ENCODE data around the gene FAM221B.
A peak's percentile ranks its signal among the peaks of the same experiment; 100 is the strongest.

FAM221B gene

DNA sequence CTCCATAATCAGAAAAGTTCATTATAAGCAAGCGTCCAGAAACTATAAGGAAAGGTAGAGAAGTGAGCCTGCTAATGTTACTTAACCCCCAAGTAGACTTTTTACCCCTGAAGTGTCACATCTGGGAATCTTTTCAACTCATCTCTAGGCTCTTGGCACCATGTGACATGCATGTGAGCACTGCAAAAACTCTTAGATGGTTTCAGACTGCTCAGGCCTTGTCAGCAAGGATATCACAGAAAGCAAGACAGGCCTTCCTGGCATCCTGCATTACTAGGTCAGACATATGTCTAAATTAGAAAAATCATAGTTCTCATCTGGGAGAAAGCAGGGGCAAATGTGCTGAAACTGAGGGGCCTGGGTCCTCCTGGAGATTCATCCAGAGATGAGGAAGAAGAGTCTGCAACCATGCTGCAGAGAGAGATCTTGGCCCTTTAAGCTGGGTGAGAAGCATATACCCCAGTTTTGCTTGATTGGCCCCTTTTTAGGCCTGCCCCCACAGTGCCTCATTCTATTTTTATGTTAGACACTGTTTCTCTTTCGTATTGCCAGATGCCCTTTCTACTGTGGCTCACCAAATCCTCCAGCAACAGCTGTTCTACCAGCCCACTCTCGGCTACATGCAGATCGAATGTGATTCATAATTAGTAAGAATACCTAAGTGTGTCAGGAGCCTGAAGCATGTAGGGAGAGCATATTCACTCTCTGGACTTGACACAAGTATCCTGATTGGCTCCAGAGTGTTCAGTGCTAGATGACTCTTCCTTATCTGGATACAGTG, 19.4 kb upstream of the FAM221B start:
- peak; percentile 98 for ATAC-seq
- peak; percentile 52 for DNase-seq

DNA sequence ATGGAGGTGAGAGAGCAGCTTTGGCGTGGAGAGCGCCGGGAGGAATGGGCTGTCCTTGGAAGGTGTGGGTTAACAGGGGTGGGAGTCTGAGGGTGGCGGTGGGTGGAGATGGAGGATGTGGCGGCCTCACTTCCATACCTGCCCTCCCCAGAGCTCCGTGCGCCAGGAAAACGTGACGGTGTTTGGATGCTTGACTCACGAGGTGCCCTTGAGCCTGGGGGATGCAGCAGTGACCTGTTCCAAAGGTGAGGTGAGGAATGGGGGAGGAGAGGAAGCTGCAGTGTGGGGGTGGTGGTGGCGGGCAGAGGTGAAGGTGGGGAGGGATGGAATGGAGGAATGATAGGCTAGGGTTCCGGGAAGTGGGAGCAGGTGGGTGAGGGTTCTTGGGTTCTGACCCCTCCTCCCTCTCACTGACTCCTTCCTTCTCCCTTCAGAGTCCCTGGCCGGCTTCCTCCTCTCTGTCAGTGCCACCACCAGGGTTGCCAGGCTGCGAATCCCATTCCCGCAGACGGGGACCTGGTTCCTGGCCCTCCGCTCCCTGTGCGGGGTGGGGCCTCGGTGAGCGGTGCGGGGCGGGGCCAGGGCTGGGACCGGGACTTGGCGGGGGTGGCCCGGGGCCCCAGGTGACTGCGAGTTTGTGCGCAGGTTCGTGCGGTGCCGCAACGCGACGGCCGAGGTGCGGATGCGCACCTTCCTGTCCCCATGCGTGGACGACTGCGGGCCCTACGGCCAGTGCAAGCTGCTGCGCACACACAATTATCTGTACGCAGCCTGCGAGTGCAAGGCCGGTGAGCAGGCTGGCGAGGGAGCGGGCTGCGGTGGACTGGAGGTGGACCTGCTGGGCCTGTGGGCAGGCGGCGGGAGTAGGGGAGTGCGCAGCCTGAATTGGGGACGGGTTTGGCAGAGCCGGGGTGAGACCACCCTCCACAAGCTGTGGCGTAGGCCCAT, 17.6 kb upstream of the FAM221B start:
- no peak for ATAC-seq

DNA sequence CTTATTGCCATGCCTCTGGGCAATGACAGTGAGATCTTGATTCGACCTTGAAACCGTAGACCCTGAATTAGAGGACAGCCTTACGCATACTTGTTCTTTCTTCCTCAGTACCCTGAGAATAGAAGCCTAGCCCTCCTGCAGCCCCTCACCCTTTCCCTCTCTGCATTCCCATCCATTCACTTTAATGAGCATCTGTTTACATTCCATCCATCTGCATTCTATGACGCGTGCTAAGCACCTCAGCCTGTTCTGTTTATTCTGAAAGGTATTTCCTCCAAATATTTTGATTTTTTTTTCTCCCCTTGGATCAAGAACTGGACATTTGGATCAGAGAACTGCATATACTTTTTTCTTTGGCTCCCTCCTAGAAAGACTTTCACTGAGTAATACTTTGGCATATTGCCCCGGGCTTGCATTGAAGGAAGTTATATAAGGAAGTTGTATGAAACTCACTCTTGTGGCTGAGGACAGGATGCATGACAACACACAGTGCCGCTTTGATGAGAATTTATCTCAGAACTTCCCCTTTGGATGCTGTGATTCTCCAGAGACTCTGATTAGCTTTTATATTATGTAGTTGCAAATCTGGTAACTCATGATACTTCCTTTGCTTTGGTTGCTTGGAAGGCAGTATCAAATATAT, 16.2 kb upstream of the FAM221B start:
- ATAC-seq (no peak), DNase-seq (no peak)

More for the DNA sequence above, 17.6 kb upstream of the FAM221B start:
- no peak for DNase-seq

DNA sequence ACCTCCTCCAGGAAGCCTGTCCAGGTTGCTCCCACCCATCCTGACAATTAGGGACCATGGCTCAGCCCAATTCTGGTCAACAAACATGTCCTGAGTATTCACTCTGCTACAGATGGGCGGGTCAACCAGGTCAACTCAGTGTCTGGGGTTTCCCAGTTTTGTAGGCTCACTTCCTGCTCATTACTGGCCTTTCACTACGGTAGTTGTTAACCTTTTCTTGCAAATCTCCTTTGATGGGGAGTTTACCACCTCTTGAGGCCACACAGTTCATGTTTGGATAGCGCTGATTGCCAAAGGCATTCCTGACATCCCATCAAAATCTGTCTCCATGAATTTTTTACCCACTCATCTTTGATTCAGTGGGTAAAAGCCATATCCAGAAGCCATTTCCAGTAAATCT, 14.3 kb upstream of the FAM221B start:
- DNase-seq, result no peak
- ATAC-seq, result no peak

DNA sequence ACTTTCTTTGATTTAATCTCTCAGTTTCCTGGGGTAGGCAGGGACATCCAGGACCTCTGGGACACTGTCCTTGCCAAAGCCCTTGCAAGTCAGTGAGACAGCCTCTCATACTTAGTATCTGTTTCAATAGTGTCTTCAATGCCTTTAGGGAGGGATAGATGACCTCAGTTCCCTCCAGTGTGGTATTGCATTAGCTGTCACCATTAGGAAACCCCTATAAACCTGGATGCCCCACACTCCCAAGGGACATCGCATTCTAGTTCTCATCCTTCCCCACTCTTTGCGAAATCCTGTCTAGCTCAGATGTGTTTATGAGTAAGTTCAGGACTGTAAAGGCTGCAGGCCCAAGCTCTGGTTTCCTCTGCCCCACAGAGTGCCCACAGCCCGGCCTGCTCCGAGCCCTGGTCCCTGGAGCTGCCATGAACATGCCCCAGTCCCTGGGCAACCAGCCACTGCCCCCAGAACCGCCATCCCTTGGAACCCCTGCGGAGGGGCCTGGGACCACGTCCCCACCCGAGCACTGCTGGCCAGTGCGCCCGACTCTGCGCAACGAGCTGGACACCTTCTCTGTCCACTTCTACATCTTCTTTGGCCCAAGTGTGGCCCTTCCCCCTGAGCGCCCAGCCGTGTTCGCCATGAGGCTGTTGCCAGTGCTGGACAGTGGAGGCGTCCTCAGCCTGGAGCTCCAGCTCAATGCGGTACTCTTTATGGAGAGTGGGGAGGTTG, 13.7 kb upstream of the FAM221B start:
- DNase-seq (no peak), ATAC-seq (no peak)

DNA sequence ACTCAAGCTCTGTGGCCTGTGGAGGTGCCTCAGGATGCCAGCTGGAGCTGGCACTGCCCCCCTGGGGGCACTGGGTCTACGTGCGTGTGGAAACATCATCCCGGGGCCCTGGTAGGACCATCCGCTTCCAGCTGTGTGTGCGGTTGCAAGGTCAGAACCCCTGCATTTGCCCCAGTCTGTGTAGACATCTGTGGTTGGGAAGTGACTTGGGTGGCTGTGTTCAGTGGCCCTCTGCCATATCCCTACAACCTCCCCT, 13.0 kb upstream of the FAM221B start:
- DNase-seq, result no peak
- no peak for ATAC-seq

DNA sequence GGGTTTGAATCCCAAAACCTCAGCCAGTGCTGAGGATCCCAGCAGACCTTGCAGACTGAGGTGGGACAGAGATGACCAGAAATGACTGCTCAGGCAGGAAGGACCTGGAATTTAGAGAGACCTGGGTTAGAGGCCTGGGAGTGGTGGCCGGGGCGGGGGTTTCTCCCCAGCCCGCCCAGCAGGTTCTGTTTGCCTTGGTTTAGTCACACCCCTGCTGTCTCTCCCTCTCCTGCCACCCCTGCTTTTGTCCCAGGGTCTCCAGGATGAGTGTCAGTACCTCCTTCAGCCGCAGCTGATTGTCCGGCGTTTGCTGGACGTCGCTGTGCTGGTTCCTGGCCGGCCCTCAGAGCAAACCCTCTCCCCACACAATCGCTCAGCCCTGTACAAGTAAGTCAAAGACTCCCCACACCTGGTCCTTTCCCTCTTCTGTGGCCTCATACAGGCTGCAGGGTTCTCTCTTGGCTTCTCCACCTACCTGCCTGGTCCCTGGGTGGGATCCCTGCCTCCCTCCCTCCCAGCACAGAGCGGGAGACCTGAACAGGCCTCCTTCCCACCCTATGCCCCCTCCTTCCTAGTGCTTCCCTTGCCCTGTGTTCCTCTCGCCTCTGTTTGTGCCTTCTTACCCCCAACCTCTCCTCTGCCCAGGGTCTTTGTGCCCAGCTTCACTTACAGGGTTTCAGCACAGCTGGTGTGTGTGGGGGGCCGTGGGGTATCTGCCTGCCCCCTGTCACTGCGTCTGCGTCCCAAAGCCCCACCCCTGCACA, 12.5 kb upstream of the FAM221B start:
- DNase-seq (no peak), ATAC-seq (no peak)

DNA sequence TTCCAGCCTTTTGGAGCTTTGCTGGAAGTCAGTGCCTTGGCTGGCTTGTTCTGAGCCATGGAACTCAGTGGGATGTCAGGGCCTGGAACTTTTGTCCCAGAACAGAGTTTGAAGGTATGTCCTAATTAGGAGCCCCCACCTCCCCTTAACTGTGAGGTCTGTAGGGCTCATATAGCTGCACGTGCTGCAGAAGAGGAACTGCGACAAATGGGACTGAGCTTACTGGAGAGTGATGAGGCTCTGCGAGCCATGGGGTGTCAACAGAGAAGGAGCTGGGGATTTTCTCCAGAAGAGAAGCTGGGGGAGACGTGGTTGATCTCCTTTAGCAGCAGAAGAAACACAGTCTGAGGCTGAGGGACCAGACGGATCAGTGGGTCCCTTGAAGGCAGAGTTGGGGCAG, 11.4 kb upstream of the FAM221B start:
- ATAC-seq (no peak), DNase-seq (no peak)

DNA sequence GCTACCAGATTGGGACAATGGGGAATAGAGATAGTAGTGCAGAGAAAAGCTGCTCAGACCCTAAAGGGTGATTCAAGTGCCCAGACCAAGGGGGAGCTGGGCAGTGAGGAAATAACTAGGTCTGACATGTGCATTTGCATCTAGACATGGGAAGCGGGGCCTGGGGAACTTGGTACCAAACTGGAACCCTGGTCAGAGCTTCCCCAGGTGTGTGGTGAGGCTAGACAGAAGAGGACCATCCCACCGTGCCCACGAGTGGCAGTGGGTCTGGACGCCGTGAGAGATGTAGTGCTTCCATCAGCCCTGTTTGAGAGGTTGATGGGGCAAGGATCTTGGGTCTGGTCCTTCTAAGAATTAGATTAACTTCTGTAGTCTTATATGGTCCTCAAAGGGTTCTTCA, 8.1 kb upstream of the FAM221B start:
- DNase-seq (no peak), ATAC-seq (no peak)

DNA sequence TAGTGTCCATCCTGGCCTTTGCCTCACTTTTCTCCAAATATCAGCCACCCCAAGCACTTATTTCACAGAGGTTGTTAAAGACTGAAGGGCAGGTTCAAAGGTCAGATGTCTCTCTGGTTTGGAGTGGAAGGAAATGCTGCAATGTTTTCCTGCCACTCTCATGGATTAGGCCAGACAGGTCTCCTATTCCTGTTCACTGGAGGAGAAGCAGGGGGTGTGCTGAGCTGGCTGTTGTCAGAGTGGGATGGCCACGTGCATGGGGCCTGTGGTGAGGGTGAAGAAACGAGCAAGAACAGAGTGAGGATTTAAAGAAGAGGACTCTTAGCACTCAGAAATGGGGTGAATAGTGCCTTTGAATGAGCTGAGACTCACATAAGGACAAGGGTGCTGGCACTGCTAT, 7.2 kb upstream of the FAM221B start:
- ATAC-seq (no peak), DNase-seq (no peak)

DNA sequence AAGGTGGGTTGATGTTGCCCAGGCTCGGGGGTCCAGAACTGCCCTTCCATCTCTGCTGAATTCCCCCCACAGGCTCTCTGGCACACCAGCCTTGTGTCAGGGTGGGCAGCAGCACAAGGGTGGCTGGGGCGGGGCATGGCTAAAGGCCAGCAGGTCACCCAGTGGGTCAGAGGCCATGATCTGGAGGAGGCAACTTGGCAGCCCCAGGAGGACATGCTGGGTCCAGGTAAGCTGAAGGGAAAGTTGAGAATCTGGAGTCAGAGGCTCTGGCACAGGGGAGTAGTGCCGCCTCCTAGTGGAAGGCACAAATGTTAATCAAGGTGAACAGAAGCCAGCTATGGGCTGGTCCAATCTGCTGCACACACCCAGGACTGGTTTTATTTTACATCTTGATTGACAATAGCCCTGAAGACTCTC, 6.7 kb upstream of the FAM221B start:
- no peak for DNase-seq
- ATAC-seq, result peak; percentile 33

DNA sequence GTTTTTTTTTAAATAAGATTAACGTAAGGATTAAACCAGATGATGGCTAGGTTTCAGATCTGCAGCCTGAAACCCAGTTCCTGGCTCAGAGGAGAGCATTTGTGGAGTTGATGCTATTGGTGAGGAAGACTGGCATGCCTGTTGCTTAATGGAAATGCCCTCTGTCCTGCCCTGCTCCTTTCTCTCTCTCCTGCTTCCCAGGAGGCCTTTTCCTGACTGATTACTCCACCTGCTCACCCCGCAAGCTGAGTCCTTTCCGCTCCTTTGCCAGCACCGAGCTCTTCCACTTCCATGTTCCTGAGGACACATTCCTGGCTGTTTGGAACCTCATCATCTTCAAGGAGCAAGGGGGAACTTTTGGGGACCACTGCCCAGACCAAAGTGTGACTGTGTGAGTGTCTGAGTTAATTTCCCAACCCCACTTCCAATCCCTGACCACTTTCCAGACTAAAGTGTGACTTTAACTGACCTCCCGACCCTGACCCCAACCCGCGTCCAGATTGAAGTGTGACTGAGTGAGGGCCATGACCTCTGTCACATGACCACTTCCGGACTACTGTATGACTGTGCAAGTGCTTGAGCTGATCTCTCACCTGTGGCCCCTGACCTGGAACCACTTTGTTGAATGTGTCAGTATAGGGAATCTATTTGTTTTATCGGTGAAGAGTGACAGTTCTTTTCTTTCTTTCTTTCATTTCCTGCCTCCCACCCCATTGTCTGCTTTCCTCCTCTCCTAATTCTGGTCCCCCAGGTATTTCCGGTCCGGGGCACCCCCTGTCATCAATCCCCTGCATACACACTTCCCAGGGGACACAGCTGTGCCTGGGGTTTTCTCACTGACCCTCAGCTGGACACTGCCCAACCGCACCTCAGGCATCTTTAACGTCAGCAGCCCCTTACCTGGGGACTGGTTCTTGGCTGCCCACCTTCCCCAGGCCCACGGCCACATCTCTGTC, 6.0 kb upstream of the FAM221B start:
- ATAC-seq (no peak), DNase-seq (no peak)

DNA sequence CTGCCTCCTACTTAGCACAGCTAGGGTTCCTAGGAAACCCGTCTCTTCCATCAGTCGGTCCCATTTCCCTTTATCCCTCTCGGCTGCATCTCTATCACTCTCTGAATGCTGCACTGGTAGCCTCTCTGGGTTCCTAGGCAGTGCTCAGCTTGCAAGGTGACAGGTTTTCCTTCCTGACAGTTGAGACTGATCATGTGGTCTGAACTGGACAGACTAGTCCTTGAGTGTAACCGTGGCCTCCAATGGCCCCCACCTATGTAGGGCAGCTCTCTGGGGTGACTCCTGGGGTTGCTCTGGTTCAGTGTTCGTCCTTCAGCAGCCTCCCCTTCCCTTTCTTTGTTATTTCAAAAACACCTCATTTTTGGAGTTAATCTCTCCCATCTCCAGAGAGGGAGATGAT, 4.3 kb upstream of the FAM221B start:
- no peak for ATAC-seq
- DNase-seq, result no peak

DNA sequence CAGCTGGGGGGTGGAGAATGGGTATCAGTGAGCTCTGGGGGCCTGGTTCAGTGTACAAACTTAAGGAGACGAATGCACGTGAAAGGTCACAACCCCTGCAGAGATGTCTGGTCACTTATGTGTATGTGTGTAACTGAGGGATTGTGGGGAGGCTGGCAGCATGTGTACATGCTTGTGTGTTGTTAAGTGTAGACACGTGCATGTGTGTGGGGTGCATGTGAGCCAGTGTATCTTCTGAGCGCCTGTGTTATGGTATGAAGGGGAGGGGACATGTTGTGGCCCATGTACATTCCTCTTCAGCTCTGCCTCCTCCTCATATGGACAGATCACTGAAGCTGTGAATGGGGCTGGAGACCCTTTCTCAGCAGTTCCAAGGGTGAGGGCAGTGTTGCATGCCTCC, 2.5 kb upstream of the FAM221B start:
- ATAC-seq (no peak), DNase-seq (no peak)

DNA sequence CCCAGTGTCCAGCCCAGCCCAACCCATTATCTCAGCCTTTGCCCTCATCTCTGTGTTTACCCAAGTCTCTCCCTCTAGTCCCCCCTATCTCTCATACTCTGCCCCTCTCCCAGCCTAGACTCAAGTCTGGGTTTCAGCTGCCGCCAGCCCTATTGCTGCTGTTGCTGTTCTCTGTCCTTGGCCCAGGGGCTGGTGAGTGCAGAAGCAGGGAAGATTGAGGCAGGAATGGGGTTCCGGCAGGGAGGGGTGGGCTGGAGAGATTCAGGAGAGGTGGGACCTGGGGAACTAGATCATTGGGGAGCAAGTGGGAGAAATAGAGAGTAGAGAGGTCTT, 1.2 kb upstream of the FAM221B start:
- DNase-seq, result no peak
- ATAC-seq, result no peak

DNA sequence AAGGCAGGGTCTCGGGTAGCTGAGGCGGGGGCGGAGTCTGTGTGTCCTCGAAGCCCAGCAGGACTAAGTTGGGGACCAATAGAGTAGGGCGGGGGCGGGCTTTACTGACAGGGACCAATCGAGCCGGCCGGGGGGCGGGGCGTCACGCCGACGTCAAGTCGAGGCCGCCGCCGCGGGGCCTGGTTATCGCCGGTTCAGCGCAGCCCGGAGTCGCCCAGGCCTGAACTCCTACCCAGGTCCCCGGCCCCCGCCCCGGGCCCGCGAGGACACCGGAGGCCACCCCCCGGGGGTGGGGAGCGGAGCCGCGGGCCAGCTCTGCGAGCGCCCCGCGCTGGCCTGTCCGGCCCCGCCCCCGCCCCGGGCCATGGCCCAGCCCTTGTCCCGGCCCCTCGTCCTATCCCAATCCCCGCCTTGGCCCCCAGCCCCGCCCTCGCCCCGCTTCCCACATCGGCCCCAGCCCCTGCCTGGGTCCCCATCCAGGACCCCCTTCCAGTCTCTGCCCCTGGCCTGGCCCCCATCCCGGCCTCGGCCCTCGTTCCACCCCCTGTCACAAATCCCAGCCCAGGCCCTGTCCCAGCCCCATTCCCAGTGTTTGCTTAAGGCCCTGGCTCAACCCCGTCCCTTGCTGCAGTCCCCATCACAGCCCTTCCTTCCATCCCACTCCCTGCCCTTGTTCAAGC, 692 bp upstream of the FAM221B start, which contains the start of gene TMEM8B:
Gene TMEM8B (plus strand): TSS at position 145 of the 680 bp plus-strand sequence. CDS start 220 bp downstream, at position 365.
- peak; percentile 93 for ATAC-seq

DNA sequence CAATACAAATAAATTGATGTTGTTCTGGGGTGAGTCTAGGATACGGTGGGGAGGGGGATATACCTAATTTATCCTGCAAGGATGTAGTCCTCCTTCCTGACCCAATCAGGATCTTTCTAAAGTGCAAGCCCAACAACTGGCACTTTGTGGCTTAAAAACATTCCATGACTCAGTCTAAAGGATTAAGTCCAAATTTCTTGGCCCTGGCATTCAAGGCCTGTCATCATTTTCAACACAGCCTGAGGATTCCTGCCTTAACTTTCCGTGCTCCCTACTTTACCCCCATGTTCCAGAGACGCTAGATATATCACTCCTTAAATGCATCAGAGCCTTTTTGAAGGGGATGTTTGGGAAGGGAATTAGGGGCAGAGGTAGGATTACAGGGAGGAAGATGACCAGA, 1.0 kb downstream of the FAM221B start:
- ATAC-seq (no peak), DNase-seq (no peak)

More for the DNA sequence above, 692 bp upstream of the FAM221B start, which contains the start of gene TMEM8B:
- DNase-seq, result peak; percentile 97

DNA sequence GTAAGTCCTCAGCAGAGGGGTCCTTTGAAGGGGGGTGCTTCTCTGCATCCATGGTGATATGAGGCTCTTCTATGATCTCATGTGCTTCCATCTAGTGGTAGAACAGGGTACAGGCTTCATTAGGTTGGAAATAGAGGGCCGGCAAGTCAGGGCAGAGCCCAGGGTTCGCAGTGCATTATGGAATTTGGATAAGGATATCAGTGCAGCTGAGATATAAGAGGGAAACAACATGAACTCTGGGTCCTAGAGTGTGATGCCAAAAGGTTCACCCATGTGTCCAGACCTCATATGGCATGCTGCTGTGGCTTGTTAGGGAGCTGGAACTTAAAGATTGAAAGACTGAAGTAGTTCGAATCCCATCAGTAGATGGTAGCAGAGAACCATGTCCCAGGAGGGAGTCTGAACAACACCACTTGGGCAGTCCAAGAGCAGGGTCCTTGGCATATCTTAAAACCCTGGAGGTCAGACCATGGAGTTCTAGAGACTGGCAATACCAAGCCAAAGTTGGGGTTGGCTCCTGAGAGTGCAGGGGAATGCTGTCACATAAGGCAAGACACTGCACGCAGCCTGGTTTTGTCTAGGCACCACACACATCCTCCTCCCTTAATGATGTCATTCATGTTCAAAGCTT, 2.3 kb downstream of the FAM221B start:
- peak; percentile 53 for ATAC-seq
- DNase-seq, result no peak

DNA sequence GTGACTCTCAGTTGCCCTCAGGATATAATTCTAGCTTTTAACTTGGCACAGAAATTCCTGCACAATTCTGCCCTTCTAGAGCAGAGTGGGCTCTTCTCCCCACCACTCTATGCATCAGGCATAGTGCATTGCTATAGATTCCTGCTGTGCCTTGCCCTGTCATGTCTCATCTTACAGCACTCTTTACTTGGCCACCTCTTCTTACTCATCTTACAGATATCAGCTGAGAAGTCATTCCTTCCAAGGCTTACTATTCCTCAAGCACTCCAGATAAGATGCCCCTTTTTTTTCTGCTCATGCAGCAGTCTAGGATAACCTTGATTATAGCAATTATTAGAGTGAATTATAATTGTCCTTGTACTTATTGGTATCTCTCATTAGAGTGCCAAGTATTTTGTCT, 5.6 kb downstream of the FAM221B start:
- DNase-seq (no peak), ATAC-seq (no peak)
